Measurements from ENCODE around the gene USH1C. TPM values are rescaled to one million over a fixed set of nuclear protein-coding genes. Genes with fewer than 3 reads are reported as not detected.

Gene USH1C
- total and polyA plus RNA-seq, 4 donors = 3.1 to 5.3 (median 3.5) TPM

GRCh38 chr11:17483505-17483904, 60.7 kb downstream of the USH1C start:
- H3K27ac ChIP-seq (ENCODE audit: low read depth, low read length) = no peak overlapping the region
- H3K9me3 ChIP-seq (ENCODE audit: control insufficient read depth, insufficient read depth, low read length) = no peaks in the 10 kb centered on the region
- WGBS (ENCODE audit: insufficient coverage) = 79% methylated on average over 2 of the region's 2 CpGs
- no peak for DNase-seq (ENCODE audit: low read depth in 4 of 6, low spot score in 6 of 6)
- no peaks in the 10 kb centered on the region for H3K27me3 ChIP-seq (ENCODE audit: control insufficient read depth, insufficient read depth, low read length)
- H3K4me1 ChIP-seq (ENCODE audit: control insufficient read depth, insufficient read depth, low read length) = peaks cover 8% of the 10 kb centered on the region
- H3K4me3 ChIP-seq (ENCODE audit: low read depth, low read length) = no peak overlapping the region
- no peaks in the 10 kb centered on the region for H3K36me3 ChIP-seq (ENCODE audit: control insufficient read depth, insufficient read depth, low read length)

- Histone ChIP-seq H3K27ac (ENCODE audit: low read depth, low read length) (no peak overlapping the region), H3K36me3 (ENCODE audit: control insufficient read depth, insufficient read depth, low read length) (no peaks in the 10 kb centered on the region), H3K4me1 (ENCODE audit: control insufficient read depth, insufficient read depth, low read length) (peaks cover 11% of the 10 kb centered on the region), H3K27me3 (ENCODE audit: control insufficient read depth, insufficient read depth, low read length) (peaks cover 5% of the 10 kb centered on the region), H3K4me3 (ENCODE audit: low read depth, low read length) (no peak overlapping the region), H3K9me3 (ENCODE audit: control insufficient read depth, insufficient read depth, low read length) (no peaks in the 10 kb centered on the region)
- WGBS (ENCODE audit: insufficient coverage) = 80% methylated on average over 5 of the region's 5 CpGs
- DNase-seq (ENCODE audit: low read depth in 4 of 6, low spot score in 6 of 6) = no peak
Measured at GRCh38 chr11:17481905-17482304, 62.3 kb downstream of the USH1C start.

GRCh38 chr11:17479284-17480214, 64.7 kb downstream of the USH1C start:
- 13% methylated on average over 10 of the region's 14 CpGs for WGBS (ENCODE audit: insufficient coverage)
- Histone ChIP-seq H3K27ac (ENCODE audit: low read depth, low read length) (no peak overlapping the region), H3K9me3 (ENCODE audit: control insufficient read depth, insufficient read depth, low read length) (no peaks in the 10 kb centered on the region), H3K27me3 (ENCODE audit: control insufficient read depth, insufficient read depth, low read length) (peaks cover 23% of the 10 kb centered on the region), H3K4me3 (ENCODE audit: low read depth, low read length) (peak overlapping the region; percentile 33), H3K4me1 (ENCODE audit: control insufficient read depth, insufficient read depth, low read length) (peaks cover 20% of the 10 kb centered on the region), H3K36me3 (ENCODE audit: control insufficient read depth, insufficient read depth, low read length) (no peaks in the 10 kb centered on the region)
- DNase-seq (ENCODE audit: low read depth in 4 of 6, low spot score in 6 of 6) = peak; percentile 59 to 95 (median 71)

- Histone ChIP-seq H3K36me3 (ENCODE audit: control insufficient read depth, insufficient read depth, low read length) (no peaks in the 10 kb centered on the region), H3K4me1 (ENCODE audit: control insufficient read depth, insufficient read depth, low read length) (peaks cover 20% of the 10 kb centered on the region), H3K4me3 (ENCODE audit: low read depth, low read length) (no peak overlapping the region), H3K27ac (ENCODE audit: low read depth, low read length) (no peak overlapping the region), H3K27me3 (ENCODE audit: control insufficient read depth, insufficient read depth, low read length) (peaks cover 26% of the 10 kb centered on the region), H3K9me3 (ENCODE audit: control insufficient read depth, insufficient read depth, low read length) (no peaks in the 10 kb centered on the region)
- no peak for DNase-seq (ENCODE audit: low read depth in 4 of 6, low spot score in 6 of 6)
- WGBS (ENCODE audit: insufficient coverage) = 70% methylated on average over 6 of the region's 6 CpGs
Measured at GRCh38 chr11:17478070-17478469, 66.1 kb downstream of the USH1C start.

GRCh38 chr11:17477361-17477760, 66.9 kb downstream of the USH1C start:
- no peaks in the 10 kb centered on the region for H3K9me3 ChIP-seq (ENCODE audit: control insufficient read depth, insufficient read depth, low read length)
- peaks cover 26% of the 10 kb centered on the region for H3K27me3 ChIP-seq (ENCODE audit: control insufficient read depth, insufficient read depth, low read length)
- DNase-seq (ENCODE audit: low read depth in 4 of 6, low spot score in 6 of 6) = no peak
- H3K4me3 ChIP-seq (ENCODE audit: low read depth, low read length) = no peak overlapping the region
- no peak overlapping the region for H3K27ac ChIP-seq (ENCODE audit: low read depth, low read length)
- 46% methylated on average over 4 of the region's 6 CpGs for WGBS (ENCODE audit: insufficient coverage)
- peaks cover 20% of the 10 kb centered on the region for H3K4me1 ChIP-seq (ENCODE audit: control insufficient read depth, insufficient read depth, low read length)
- no peaks in the 10 kb centered on the region for H3K36me3 ChIP-seq (ENCODE audit: control insufficient read depth, insufficient read depth, low read length)

DNA sequence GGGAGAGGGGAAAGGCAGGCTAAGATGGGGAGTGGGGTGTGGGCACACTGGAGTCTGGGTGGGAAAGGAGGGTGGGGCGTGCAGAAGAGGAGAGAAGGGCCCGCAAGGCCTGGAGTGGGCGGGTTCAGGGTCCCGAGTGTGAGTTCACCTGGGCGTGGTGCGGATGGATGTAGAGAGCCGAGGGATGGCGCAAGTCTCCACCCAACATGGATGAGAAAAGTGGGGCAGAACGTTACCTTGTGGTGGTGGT, 67.2 kb downstream of the USH1C start:
- Histone ChIP-seq H3K4me3 (ENCODE audit: low read depth, low read length) (peak overlapping the region; percentile 11), H3K27me3 (ENCODE audit: control insufficient read depth, insufficient read depth, low read length) (peaks cover 26% of the 10 kb centered on the region)

GRCh38 chr11:17476317-17477083, 67.7 kb downstream of the USH1C start, which contains the start of gene ABCC8:
ABCC8 (minus strand) TSS chr11:17476845; CDS start chr11:17476776, 69 bp downstream.
- 0% methylated on average over 52 of the region's 80 CpGs for WGBS (ENCODE audit: insufficient coverage)
- no peaks in the 10 kb centered on the region for H3K36me3 ChIP-seq (ENCODE audit: control insufficient read depth, insufficient read depth, low read length)
- peak in 2 of 6 donors; percentile 66 to 79 for DNase-seq (ENCODE audit: low read depth in 4 of 6, low spot score in 6 of 6)
- peak within 1 kb of the TSS; percentile 45 for H3K4me3 ChIP-seq (ENCODE audit: low read depth, low read length)
- no peaks in the 10 kb centered on the region for H3K9me3 ChIP-seq (ENCODE audit: control insufficient read depth, insufficient read depth, low read length)
- H3K27me3 ChIP-seq (ENCODE audit: control insufficient read depth, insufficient read depth, low read length) = peaks cover 26% of the 10 kb centered on the region
- peaks cover 20% of the 10 kb centered on the region for H3K4me1 ChIP-seq (ENCODE audit: control insufficient read depth, insufficient read depth, low read length)
- no peak within 1 kb of the TSS for H3K27ac ChIP-seq (ENCODE audit: low read depth, low read length)

More for the DNA sequence above, 67.2 kb downstream of the USH1C start:
- Histone ChIP-seq H3K4me1 (ENCODE audit: control insufficient read depth, insufficient read depth, low read length) (peaks cover 20% of the 10 kb centered on the region), H3K36me3 (ENCODE audit: control insufficient read depth, insufficient read depth, low read length) (no peaks in the 10 kb centered on the region), H3K27ac (ENCODE audit: low read depth, low read length) (no peak overlapping the region), H3K9me3 (ENCODE audit: control insufficient read depth, insufficient read depth, low read length) (no peaks in the 10 kb centered on the region)
- 12% methylated on average over 9 of the region's 9 CpGs for WGBS (ENCODE audit: insufficient coverage)
- no peak for DNase-seq (ENCODE audit: low read depth in 4 of 6, low spot score in 6 of 6)

- WGBS (ENCODE audit: insufficient coverage) = 1% methylated on average over 31 of the region's 31 CpGs
- Histone ChIP-seq H3K27me3 (ENCODE audit: control insufficient read depth, insufficient read depth, low read length) (peaks cover 26% of the 10 kb centered on the region), H3K27ac (ENCODE audit: low read depth, low read length) (no peak overlapping the region)
Measured at GRCh38 chr11:17475666-17476316, 68.4 kb downstream of the USH1C start.

DNA sequence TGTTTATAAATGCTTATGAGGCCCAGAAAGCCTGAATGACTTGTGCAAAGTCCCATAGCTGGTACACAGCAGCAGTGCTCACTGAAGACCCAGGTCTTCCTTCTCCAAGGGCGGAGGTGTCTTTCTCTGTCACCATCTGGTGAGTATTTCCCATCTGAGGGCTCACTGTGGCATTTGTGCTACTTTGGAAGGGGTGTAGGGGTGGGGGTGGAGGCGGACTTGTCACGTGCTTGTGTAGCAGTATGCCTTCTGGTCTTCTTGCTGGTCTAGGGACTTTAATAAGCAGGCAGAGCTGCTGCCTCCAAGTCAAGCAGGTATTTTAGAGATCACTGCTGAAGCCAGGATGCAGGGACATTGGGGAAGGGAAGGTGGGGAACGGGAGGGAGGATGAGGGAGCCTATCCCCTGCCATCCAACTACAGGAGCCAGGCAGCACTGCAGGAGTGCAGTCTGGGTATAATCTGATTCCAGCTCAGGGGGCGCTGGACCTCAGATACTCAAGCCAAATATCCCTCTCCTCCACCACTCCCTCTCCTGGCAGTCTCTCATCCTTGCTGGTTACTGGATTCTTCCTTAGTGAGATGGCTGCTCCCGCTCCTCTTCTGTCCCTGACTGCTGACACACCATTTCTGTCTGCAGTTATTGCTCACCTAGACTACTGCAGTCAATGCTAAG, 71.0 kb downstream of the USH1C start:
- no peak overlapping the region for H3K27ac ChIP-seq (ENCODE audit: low read depth, low read length)
- H3K36me3 ChIP-seq (ENCODE audit: control insufficient read depth, insufficient read depth, low read length) = peaks cover 8% of the 10 kb centered on the region
- peak in 1 of 6 donors; percentile 47 for DNase-seq (ENCODE audit: low read depth in 4 of 6, low spot score in 6 of 6)
- peaks cover 26% of the 10 kb centered on the region for H3K27me3 ChIP-seq (ENCODE audit: control insufficient read depth, insufficient read depth, low read length)
- 53% methylated on average over 4 of the region's 6 CpGs for WGBS (ENCODE audit: insufficient coverage)
- no peak overlapping the region for H3K4me3 ChIP-seq (ENCODE audit: low read depth, low read length)
- peaks cover 12% of the 10 kb centered on the region for H3K4me1 ChIP-seq (ENCODE audit: control insufficient read depth, insufficient read depth, low read length)
- no peaks in the 10 kb centered on the region for H3K9me3 ChIP-seq (ENCODE audit: control insufficient read depth, insufficient read depth, low read length)

More at GRCh38 chr11:17475666-17476316, 68.4 kb downstream of the USH1C start:
- DNase-seq (ENCODE audit: low read depth in 4 of 6, low spot score in 6 of 6) = peak in 1 of 6 donors; percentile 36
- H3K9me3 ChIP-seq (ENCODE audit: control insufficient read depth, insufficient read depth, low read length) = no peaks in the 10 kb centered on the region
- H3K4me1 ChIP-seq (ENCODE audit: control insufficient read depth, insufficient read depth, low read length) = peaks cover 20% of the 10 kb centered on the region
- H3K36me3 ChIP-seq (ENCODE audit: control insufficient read depth, insufficient read depth, low read length) = peaks cover 6% of the 10 kb centered on the region
- H3K4me3 ChIP-seq (ENCODE audit: low read depth, low read length) = peak overlapping the region; percentile 45

All from spinal cord (tissue), 10 donors.